Skeletal muscle tissue (tissue), 4 donors: ENCODE results near the gene SMIM24. TPM values are rescaled to one million over a fixed set of nuclear protein-coding genes. Genes with fewer than 3 reads are reported as not detected.
A peak's percentile ranks its signal among the peaks of the same experiment; 100 is the strongest.
"Not testable (repeated sequence)": the region's sequence is repeated elsewhere in the genome, so short reads cannot be mapped to it uniquely, and the experiment has no call there.

Experiments
- H3K27ac ChIP-seq: one replicate; pipeline ENCODE4 v1.7.0; 2013; ENCODE audit warnings: mild to moderate bottlenecking, low read depth, low read length, inconsistent platforms
- H3K27me3 ChIP-seq, 3 donors: one replicate each; pipeline ENCODE4 v1.7.0; 2013; ENCODE audit warnings: low read length in 3 of 3; ENCODE audit not compliant: control insufficient read depth in 3 of 3, insufficient read depth in 3 of 3
- H3K36me3 ChIP-seq, 3 donors: one replicate each; pipeline ENCODE4 v1.7.0; 2013; ENCODE audit warnings: low read length in 3 of 3; ENCODE audit not compliant: control insufficient read depth in 3 of 3, insufficient read depth in 3 of 3
- H3K4me1 ChIP-seq, 3 donors: one replicate each; pipeline ENCODE4 v1.7.0; 2013; ENCODE audit warnings: low read length in 3 of 3, mild to moderate bottlenecking in 3 of 3; ENCODE audit not compliant: control insufficient read depth in 3 of 3, insufficient read depth in 3 of 3
- H3K4me3 ChIP-seq, 3 donors: one replicate each; pipeline ENCODE4 v1.7.0; 2013; ENCODE audit warnings: low read length in 3 of 3
- H3K9ac ChIP-seq, 3 donors: one replicate each; pipeline ENCODE4 v1.7.0; 2013; ENCODE audit warnings: low read length in 3 of 3, mild to moderate bottlenecking in 3 of 3, moderate library complexity in 2 of 3, low read depth in 1 of 3
- H3K9me3 ChIP-seq, 3 donors: one replicate each; pipeline ENCODE4 v1.7.0; 2013; ENCODE audit warnings: low read length in 3 of 3; ENCODE audit not compliant: control insufficient read depth in 3 of 3
- total RNA-seq: library from RNA; depleted of rRNA; stranded (reverse); fragments of >200 nt; gene quantifications from one replicate; pipeline ENCODE4 v1.2.3, GENCODE V29; 2014
- donor health status: Osteomylitis.

Gene SMIM24
- total RNA-seq, 1 donor from 2014 or later, result not detected

DNA sequence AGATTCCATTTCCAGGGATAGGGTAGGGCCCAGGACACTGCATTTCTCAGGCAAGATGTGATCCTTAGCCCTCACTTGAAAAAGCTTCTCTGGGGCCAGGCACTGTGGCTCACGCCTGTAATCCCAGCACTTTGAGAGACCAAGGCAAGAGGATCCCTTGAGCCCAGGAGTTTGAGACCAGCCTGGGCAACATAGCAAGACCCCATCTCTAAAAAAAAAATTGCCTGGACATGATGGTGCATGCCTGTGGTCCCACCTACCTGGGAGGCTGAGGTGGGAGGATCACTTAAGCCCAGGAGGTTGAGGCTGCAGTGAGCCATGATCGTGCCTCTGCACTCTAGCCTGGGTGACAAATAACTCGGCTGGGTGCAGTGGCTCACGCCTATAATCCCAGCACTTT lies 33.7 kb downstream of the SMIM24 start:
- not testable (repeated sequence) for H3K9me3 ChIP-seq, H3K27ac ChIP-seq, H3K9ac ChIP-seq, H3K27me3 ChIP-seq, H3K4me3 ChIP-seq
- Histone ChIP-seq H3K36me3 (peaks cover 28 to 42% (median 33%) of the 10 kb centered on the region in 3 donors), H3K4me1 (peaks cover 35 to 49% (median 45%) of the 10 kb centered on the region in 3 donors)

DNA sequence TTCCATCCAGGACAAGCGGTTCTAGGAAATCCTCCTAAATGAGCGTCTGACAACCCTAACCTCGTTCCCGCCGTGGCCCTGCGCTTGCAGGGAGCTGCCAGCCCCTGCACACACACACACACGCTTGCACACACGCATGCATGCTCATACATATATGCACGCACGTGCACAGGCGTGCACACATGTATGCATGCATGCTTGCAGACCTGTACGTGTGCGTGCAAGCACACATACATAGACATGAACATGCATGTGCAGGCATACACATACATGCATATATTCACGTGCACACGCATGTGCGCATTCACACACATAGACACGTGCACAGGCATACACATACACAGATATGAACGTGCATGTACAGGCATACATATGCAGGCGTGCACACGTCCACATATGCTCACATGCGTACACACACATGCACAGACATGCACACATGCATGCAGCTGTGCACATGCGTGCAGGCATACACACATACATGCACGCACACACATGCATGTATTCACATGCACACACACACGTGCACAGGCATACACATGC lies 35.6 kb downstream of the SMIM24 start:
- Histone ChIP-seq H3K27ac (no peak overlapping the region), H3K36me3 (peaks cover 28 to 40% (median 28%) of the 10 kb centered on the region in 3 donors), H3K4me1 (peaks cover 35 to 50% (median 48%) of the 10 kb centered on the region in 3 donors), H3K9ac (peak overlapping the region in 1 of 3 donors; percentile 50), H3K4me3 (peak overlapping the region in 1 of 3 donors; percentile 35), H3K27me3 (no peaks in the 10 kb centered on the region), H3K9me3 (no peaks in the 10 kb centered on the region)

- Histone ChIP-seq H3K4me1 (peaks cover 35 to 50% (median 48%) of the 10 kb centered on the region in 3 donors), H3K27ac (no peak overlapping the region), H3K9me3 (no peaks in the 10 kb centered on the region), H3K4me3 (peak overlapping the region in 1 of 3 donors; percentile 35), H3K27me3 (no peaks in the 10 kb centered on the region), H3K9ac (peak overlapping the region in 1 of 3 donors; percentile 50), H3K36me3 (peaks cover 24 to 37% (median 26%) of the 10 kb centered on the region in 3 donors)
Observed at GRCh38 chr19:3443840-3444694, 36.3 kb downstream of the SMIM24 start.

DNA sequence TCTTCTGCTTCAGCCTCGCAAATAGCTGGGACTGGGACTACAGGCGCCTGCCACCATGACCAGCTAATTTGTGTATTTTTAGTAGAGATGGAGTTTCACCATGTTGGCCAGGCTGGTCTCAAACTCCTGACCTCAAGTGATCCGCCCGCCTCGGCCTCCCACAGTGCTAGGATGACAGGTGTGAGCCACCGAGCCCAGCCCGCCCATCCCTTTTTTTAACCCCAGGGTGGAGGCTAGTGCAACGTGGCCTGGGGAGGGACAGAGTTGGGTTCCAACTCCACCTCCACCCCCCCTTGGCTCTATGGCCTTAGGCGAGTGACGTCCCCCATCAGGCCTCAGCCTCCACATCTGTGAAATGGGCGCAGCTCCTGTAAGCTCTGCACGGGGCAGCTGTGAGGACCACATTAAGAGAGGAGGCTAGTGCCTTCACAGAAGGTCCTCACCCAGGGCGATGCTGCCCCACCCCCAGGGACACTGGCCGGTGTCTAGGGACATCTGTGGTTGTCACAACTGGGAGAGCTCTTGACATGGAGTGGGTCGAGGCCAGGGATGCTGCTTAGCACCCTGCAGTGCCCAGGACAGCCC lies 37.7 kb downstream of the SMIM24 start:
- Histone ChIP-seq H3K9ac (peak overlapping the region in 1 of 3 donors; percentile 70), H3K27me3 (no peaks in the 10 kb centered on the region), H3K4me1 (peaks cover 35 to 50% (median 48%) of the 10 kb centered on the region in 3 donors), H3K27ac (peak overlapping the region; percentile 40), H3K4me3 (no peak overlapping the region), H3K36me3 (peaks cover 23 to 40% (median 26%) of the 10 kb centered on the region in 3 donors), H3K9me3 (no peaks in the 10 kb centered on the region)

- Histone ChIP-seq H3K4me3 (no peak overlapping the region), H3K27ac (peak overlapping the region; percentile 40), H3K36me3 (peaks cover 23 to 40% (median 26%) of the 10 kb centered on the region in 3 donors), H3K9me3 (no peaks in the 10 kb centered on the region), H3K4me1 (peaks cover 35 to 50% (median 48%) of the 10 kb centered on the region in 3 donors), H3K9ac (peak overlapping the region in 2 of 3 donors; percentile 38 to 70), H3K27me3 (no peaks in the 10 kb centered on the region)
Observed at GRCh38 chr19:3441986-3442329, 38.4 kb downstream of the SMIM24 start.

DNA sequence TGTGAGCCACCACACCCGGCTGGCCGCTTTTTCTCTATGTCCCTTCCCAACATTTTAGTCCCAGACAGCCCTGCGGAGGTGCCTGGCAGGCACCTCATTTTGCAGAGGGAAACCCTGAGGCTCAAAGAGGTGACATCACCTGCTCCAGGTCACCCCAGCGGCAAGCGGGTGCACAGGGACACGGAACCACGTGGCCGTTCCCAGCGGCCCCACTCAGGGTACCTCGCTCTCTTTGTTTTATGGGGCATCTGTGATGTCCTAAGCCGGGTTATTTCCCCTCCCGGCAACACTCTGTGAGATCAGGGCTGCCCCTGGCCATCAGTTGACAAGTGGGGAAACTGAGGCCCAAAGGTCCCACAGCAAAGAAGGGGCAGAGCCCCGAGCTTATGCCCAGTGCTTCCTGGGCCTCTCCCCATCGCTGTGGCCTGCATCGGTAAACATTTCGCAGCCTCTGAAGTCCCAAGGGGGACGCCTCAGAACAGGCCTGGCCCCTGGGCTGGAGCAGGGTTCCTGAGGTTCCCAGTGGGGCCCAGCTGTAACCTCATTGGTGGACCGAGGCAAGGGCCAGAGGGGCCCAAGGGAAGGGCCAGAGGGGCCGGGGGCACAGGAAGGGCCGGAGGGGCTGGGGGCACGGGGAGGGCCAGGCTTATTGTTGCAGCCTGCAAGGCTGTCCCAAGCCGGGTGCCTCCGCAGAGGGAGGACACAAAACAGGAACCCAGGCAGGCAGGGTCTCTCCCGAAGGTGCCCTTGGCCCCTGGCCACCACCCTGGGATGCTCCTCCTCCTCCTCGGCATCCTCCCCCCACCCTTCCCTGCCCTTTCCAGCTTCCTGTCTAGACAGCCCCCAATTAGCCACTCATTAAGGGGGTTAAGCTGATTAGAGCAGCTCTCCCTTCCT lies 39.0 kb downstream of the SMIM24 start:
- H3K36me3 ChIP-seq, result peaks cover 25 to 40% (median 29%) of the 10 kb centered on the region in 3 donors
- H3K27ac ChIP-seq, result peak overlapping the region; percentile 40

DNA sequence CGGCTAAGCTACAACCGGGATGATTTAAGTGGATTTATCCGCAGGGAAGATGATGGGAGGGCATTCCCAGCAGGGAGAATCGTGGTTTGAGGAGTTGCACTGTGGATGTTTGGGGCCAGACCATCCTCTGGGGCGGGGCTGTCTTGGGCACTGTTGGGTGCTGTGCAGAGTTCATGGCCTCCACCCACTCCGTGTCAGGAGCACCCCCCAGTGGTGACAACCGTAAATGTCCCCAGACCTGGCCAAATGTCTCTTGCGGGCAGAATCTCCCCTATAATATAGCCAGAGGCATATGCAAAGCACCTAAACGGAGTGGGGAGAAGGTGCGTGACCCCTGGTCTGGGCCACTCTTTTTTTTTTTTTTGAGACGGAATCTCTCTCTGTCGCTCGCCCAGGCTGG lies 40.2 kb downstream of the SMIM24 start:
- H3K4me1 ChIP-seq, result peaks cover 34 to 48% (median 47%) of the 10 kb centered on the region in 3 donors
- peak overlapping the region in 1 of 3 donors; percentile 16 for H3K9ac ChIP-seq
- no peak overlapping the region for H3K4me3 ChIP-seq
- H3K27me3 ChIP-seq, result no peaks in the 10 kb centered on the region
- no peaks in the 10 kb centered on the region for H3K9me3 ChIP-seq
- peaks cover 19 to 31% (median 20%) of the 10 kb centered on the region in 3 donors for H3K36me3 ChIP-seq
- no peak overlapping the region for H3K27ac ChIP-seq

More for the DNA sequence above, 39.0 kb downstream of the SMIM24 start:
- Histone ChIP-seq H3K4me3 (no peak overlapping the region), H3K27me3 (no peaks in the 10 kb centered on the region), H3K4me1 (peaks cover 35 to 50% (median 48%) of the 10 kb centered on the region in 3 donors), H3K9me3 (no peaks in the 10 kb centered on the region), H3K9ac (peak overlapping the region in 2 of 3 donors; percentile 38 to 70)

- H3K9me3 ChIP-seq, result no peaks in the 10 kb centered on the region
- H3K4me1 ChIP-seq, result peaks cover 31 to 45% (median 35%) of the 10 kb centered on the region in 3 donors
- H3K27ac ChIP-seq, result peak overlapping the region; percentile 85
- H3K36me3 ChIP-seq, result peaks cover 30 to 39% (median 33%) of the 10 kb centered on the region in 3 donors
- peak overlapping the region; percentile 62 to 75 (median 66) for H3K4me3 ChIP-seq
- no peaks in the 10 kb centered on the region for H3K27me3 ChIP-seq
- peak overlapping the region; percentile 39 to 83 (median 74) for H3K9ac ChIP-seq
Observed at GRCh38 chr19:3434630-3435553, 45.4 kb downstream of the SMIM24 start.
